Caco-2 (cell line): ENCODE measurements around the gene PIERCE2. TPM values are rescaled to one million over a fixed set of nuclear protein-coding genes. Genes with fewer than 3 reads are reported as not detected.
A peak's percentile ranks its signal among the peaks of the same experiment; 100 is the strongest.

Experiments
- BruUV-seq: library from RNA; stranded (reverse); fragments of 400-500 nt; replicated peaks from 2 replicates; lab custom pipeline; 2021; lab: Mats Ljungman, UMichigan
- CTCF ChIA-PET: fragments of 300-600 bp; sonication (Branson Sonifier 250); formaldehyde crosslinking; loops from one replicate; lab custom pipeline; 2022; ENCODE audit warnings: antibody characterized with exemption; lab: Charles Lee
- POLR2A ChIA-PET: fragments of 300-600 bp; sonication (Branson Sonifier 250); formaldehyde crosslinking; loops from one replicate; lab custom pipeline; 2022; ENCODE audit warnings: antibody characterized with exemption; lab: Charles Lee
- DNase-seq, 2 experiments: peaks; one replicate each; pipeline versions ENCODE4 v3.0.0 to v3.0.0-alpha.2; 2020 to 2022
- H3K27me3 ChIP-seq: replicated peaks from 2 replicates; pipeline ENCODE4 v1.6.0; 2011; ENCODE audit warnings: low read length; ENCODE audit not compliant: control insufficient read depth, insufficient read depth
- H3K36me3 ChIP-seq: 2 replicates; pipeline ENCODE4 v1.5.1; 2011; ENCODE audit warnings: low read length; ENCODE audit not compliant: control insufficient read depth, insufficient read depth
- H3K4me1 ChIP-seq: fragments of 250-450 bp; sonication (Bioruptor Pico); 2 replicates; pipeline ENCODE4 v1.5.1; 2020; ENCODE audit warnings: mild to moderate bottlenecking
- H3K4me3 ChIP-seq: 2 replicates; pipeline ENCODE4 v1.5.1; 2011; ENCODE audit warnings: low read depth, mild to moderate bottlenecking, control low read depth, low read length
- H3K9me3 ChIP-seq: fragments of 250-450 bp; sonication (Bioruptor Pico); 2 replicates; pipeline ENCODE4 v1.5.1; 2020; ENCODE audit warnings: mild to moderate bottlenecking, moderate library complexity
- H3K27ac Mint-ChIP-seq: one replicate; pipeline ENCODE4 v1.8.0; 2022; ENCODE audit warnings: mixed read lengths; ENCODE audit not compliant: unreplicated experiment
- H3K27me3 Mint-ChIP-seq: one replicate; pipeline ENCODE4 v1.8.0; 2022; ENCODE audit warnings: mixed read lengths; ENCODE audit not compliant: insufficient read depth, unreplicated experiment
- H3K36me3 Mint-ChIP-seq: one replicate; pipeline ENCODE4 v1.8.0; 2022; ENCODE audit warnings: mild to moderate bottlenecking, mixed read lengths; ENCODE audit not compliant: insufficient read depth, unreplicated experiment
- H3K4me1 Mint-ChIP-seq: one replicate; pipeline ENCODE4 v1.8.0; 2022; ENCODE audit warnings: low read depth, mixed read lengths; ENCODE audit not compliant: unreplicated experiment
- H3K4me3 Mint-ChIP-seq: one replicate; pipeline ENCODE4 v1.8.0; 2022; ENCODE audit warnings: mild to moderate bottlenecking, moderate library complexity, mixed read lengths; ENCODE audit not compliant: unreplicated experiment
- H3K9me3 Mint-ChIP-seq: one replicate; pipeline ENCODE4 v1.8.0; 2022; ENCODE audit warnings: mixed read lengths; ENCODE audit not compliant: unreplicated experiment
- intact Hi-C: fragments of 100-400 bp; cut with micrococcal nuclease; formaldehyde crosslinking; loops from one replicate; pipeline ENCODE4 v1.10.0; 2022; ENCODE audit not compliant: unreplicated experiment
- total RNA-seq: library from RNA; stranded (reverse); gene quantifications from 2 replicates; pipeline ENCODE4 v1.2.3, GENCODE V29; 2022
- TF ChIP-seq, protein P1 (sequence below), 2 experiments: fragments of 200-600 bp in 1 of 2; IDR thresholded peaks; 1 replicate in 1 of 2; 2 replicates in 1 of 2; pipeline versions ENCODE4 v1.5.1 to v1.8.0; 2011 to 2022; ENCODE audit warnings: antibody characterized with exemption in 1 of 2, control low read depth in 1 of 2, inconsistent platforms in 1 of 2, low read depth in 1 of 2, low read length in 1 of 2, mild to moderate bottlenecking in 1 of 2, moderate library complexity in 1 of 2; ENCODE audit not compliant: insufficient read depth in 1 of 2, severe bottlenecking in 1 of 2, unreplicated experiment in 1 of 2

The PIERCE2 gene
- total RNA-seq, 1 experiment from 2014 or later = 1.3 TPM

DNA sequence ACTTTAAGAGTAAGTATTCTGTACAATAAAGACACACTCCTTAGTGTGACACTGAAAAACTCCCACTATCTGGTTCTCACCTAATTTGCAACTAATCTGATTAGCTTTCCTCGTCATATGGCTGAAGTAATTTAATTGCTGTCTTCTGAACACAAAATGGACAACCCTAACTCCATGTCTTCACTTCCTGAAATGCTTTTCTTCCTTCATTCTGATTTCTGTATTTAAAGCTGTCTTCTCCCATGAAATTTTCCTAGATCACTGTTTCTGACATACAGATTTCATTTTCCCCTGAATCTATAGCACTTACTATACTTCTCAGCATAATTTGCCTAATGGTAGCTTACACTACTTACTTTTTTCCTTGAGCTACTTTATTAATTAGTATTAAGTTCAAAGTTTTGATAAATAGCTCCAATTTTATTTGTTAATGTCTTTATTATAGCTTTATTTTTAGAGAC lies 6.5 kb upstream of the PIERCE2 start:
- Histone ChIP-seq H3K9me3 (no peaks in the 10 kb centered on the region), H3K36me3 (no peaks in the 10 kb centered on the region), H3K4me3 (no peak overlapping the region), H3K4me1 (peaks cover 16% of the 10 kb centered on the region), H3K27me3 (no peaks in the 10 kb centered on the region)
- H3K9me3 Mint-ChIP-seq = no peaks in the 10 kb centered on the region
- ChIA-PET POLR2A (no interaction called here), CTCF (no interaction called here)
- H3K27me3 Mint-ChIP-seq = no peaks in the 10 kb centered on the region
- no peak overlapping the region for H3K4me3 Mint-ChIP-seq
- H3K36me3 Mint-ChIP-seq = peaks cover under 1% of the 10 kb centered on the region
- TF ChIP-seq, protein P1, sequence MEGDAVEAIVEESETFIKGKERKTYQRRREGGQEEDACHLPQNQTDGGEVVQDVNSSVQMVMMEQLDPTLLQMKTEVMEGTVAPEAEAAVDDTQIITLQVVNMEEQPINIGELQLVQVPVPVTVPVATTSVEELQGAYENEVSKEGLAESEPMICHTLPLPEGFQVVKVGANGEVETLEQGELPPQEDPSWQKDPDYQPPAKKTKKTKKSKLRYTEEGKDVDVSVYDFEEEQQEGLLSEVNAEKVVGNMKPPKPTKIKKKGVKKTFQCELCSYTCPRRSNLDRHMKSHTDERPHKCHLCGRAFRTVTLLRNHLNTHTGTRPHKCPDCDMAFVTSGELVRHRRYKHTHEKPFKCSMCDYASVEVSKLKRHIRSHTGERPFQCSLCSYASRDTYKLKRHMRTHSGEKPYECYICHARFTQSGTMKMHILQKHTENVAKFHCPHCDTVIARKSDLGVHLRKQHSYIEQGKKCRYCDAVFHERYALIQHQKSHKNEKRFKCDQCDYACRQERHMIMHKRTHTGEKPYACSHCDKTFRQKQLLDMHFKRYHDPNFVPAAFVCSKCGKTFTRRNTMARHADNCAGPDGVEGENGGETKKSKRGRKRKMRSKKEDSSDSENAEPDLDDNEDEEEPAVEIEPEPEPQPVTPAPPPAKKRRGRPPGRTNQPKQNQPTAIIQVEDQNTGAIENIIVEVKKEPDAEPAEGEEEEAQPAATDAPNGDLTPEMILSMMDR (IDR thresholded peaks at IDR 0.05; ENCODE audit: insufficient read depth in 1 of 2, low read depth in 1 of 2, low read length in 1 of 2, severe bottlenecking in 1 of 2, unreplicated experiment in 1 of 2) = no peak
- BruUV-seq = no TSS peak
- H3K4me1 Mint-ChIP-seq = peaks cover 8% of the 10 kb centered on the region
- no peak for DNase-seq
- intact Hi-C loops = no loop called here
- no peak overlapping the region for H3K27ac Mint-ChIP-seq

DNA sequence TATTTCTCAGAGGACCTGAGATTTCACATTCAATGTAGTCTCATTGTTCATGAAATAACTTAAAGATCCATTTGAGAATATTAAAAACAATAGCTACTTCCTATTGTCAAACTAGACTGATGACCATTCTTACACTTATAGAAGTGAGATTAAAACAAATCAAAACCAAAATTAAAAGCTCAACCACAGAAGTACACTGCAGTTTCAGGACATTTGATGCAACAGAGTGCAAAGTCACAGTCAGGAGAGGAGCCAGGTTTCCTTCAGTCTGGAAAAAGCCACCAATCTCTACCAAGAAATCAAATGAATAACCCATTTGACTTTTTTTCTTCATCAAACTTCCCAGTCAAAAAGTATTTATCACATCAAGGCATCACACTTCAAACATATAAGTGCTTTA lies 5.6 kb upstream of the PIERCE2 start:
- Mint-ChIP-seq H3K36me3 (no peaks in the 10 kb centered on the region), H3K9me3 (no peaks in the 10 kb centered on the region), H3K27ac (peak overlapping the region; percentile 89), H3K4me3 (no peak overlapping the region), H3K4me1 (peaks cover 8% of the 10 kb centered on the region), H3K27me3 (no peaks in the 10 kb centered on the region)
- POLR2A ChIA-PET = no interaction called here
- BruUV-seq = no TSS peak
- CTCF ChIA-PET = no interaction called here
- DNase-seq = no peak
- no peak overlapping the region for H3K4me3 ChIP-seq
- TF ChIP-seq, protein P1 (IDR thresholded peaks at IDR 0.05; ENCODE audit: insufficient read depth in 1 of 2, low read depth in 1 of 2, low read length in 1 of 2, severe bottlenecking in 1 of 2, unreplicated experiment in 1 of 2) = no peak
- intact Hi-C loops = no loop called here
- H3K36me3 ChIP-seq = no peaks in the 10 kb centered on the region
- H3K9me3 ChIP-seq = no peaks in the 10 kb centered on the region
- H3K27me3 ChIP-seq = no peaks in the 10 kb centered on the region
- peaks cover 16% of the 10 kb centered on the region for H3K4me1 ChIP-seq

DNA sequence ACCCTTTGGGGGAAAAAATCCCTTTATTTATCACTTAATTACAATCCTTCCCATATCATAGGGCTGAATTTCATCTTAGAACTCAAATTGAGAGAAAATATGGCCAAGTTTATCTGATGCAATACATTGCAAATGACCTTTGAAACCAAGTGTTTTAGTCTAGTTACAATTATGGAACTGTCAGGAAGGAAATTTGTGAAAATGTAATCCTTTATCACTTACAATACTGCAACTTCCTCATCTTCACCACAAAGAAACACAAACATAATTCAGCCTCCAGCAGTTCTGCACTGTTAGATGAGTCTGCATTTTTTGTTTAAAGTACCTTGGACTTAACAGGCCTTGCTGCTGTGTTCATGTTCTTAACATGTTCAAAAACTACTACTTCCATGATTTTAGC lies 4.8 kb upstream of the PIERCE2 start:
- Mint-ChIP-seq H3K4me1 (peaks cover 8% of the 10 kb centered on the region), H3K27ac (peak overlapping the region; percentile 89), H3K27me3 (no peaks in the 10 kb centered on the region), H3K36me3 (peaks cover 6% of the 10 kb centered on the region), H3K9me3 (no peaks in the 10 kb centered on the region), H3K4me3 (no peak overlapping the region)
- no peak for DNase-seq
- no TSS peak for BruUV-seq
- Histone ChIP-seq H3K36me3 (no peaks in the 10 kb centered on the region), H3K4me1 (peaks cover 16% of the 10 kb centered on the region), H3K27me3 (no peaks in the 10 kb centered on the region), H3K9me3 (no peaks in the 10 kb centered on the region), H3K4me3 (no peak overlapping the region)
- TF ChIP-seq, protein P1 (IDR thresholded peaks at IDR 0.05; ENCODE audit: insufficient read depth in 1 of 2, low read depth in 1 of 2, low read length in 1 of 2, severe bottlenecking in 1 of 2, unreplicated experiment in 1 of 2) = no peak
- ChIA-PET CTCF (no interaction called here), POLR2A (no interaction called here)
- intact Hi-C loops = no loop called here
